CD4-positive, alpha-beta T cell treated with Interleukin-10 for 1 hour (primary cell): ENCODE measurements around the gene HSPA9.
A peak's percentile ranks its signal among the peaks of the same experiment; 100 is the strongest.

Source experiments
- DNase-seq: peaks from one replicate; pipeline ENCODE4 v3.0.0-alpha.2; 2020

The HSPA9 gene

GRCh38 chr5:138575194-138576015, at the start of gene HSPA9:
TSS of gene HSPA9 (minus strand) at chr5:138575401. CDS start at chr5:138575318, 83 bp downstream.
- DNase-seq, result peak; percentile 99

GRCh38 chr5:138623053-138623452, 47.9 kb upstream of the HSPA9 start:
- DNase-seq, result no peak

- DNase-seq, result no peak
Measured at GRCh38 chr5:138622051-138622450, 46.9 kb upstream of the HSPA9 start.

- DNase-seq, result no peak
Measured at GRCh38 chr5:138620663-138621224, 45.5 kb upstream of the HSPA9 start.

- no peak for DNase-seq
Measured at GRCh38 chr5:138616508-138616907, 41.3 kb upstream of the HSPA9 start.

DNA sequence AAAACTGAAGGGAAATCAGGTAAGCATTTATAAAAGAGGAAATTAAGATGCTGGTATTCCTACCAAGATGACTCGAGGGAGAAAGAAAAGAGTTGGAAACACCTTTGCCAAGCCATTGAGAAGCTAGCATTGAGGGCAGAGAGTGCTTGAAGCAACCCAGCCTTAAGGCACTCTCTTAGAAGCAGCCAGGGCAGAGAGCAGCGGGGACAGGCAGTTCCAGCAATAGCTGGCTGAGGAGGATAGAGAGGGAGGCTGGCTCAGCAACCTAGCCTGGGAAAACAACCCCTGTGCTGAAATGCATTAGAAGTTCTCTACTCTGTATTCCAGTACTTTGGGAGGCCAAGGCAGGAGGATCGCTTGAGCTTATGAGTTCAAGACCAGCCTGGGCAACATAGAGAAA, 40.3 kb upstream of the HSPA9 start:
- no peak for DNase-seq

- DNase-seq, result no peak
Measured at GRCh38 chr5:138611678-138612218, 36.5 kb upstream of the HSPA9 start.

DNA sequence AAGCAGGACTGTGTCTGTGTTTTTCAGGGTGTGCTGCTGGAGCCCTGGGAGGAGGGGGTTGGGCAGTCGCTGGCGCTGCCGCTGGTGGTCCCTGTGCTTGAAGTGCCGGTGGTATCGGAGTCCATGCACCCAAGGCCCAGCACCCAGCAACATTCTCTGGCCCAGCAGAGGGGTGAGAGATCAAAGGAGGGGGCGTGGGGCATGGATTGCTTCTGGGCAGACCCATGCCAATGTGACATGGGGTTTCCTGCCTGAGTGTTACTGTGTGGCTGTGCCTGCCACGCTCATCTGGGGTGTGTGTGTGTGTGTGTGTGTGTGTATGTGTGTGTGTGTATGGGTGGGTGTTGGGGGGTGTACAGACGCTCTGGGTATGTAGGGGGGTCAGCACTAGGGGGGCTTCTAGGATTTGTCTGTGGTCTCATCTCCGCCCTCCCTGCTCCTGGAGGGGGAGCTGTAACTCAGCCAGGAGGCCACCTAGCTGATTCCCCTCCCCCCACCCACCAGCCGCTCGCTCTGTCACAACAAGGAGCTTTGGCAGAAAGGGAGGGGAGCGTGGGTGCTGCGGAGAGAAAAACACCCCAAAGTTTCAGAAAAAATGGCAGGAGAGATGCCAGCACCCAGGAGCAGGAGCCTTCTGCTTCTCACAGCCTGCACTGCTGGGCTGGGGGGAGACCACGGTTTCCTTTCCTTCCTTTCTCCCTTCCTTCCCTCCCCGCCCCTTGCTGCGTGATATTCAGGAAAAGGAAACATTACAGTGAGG, 35.9 kb upstream of the HSPA9 start:
- DNase-seq, result no peak

- DNase-seq, result no peak
Measured at GRCh38 chr5:138610415-138610917, 35.3 kb upstream of the HSPA9 start.

- no peak for DNase-seq
Measured at GRCh38 chr5:138606378-138607064, 31.3 kb upstream of the HSPA9 start.

DNA sequence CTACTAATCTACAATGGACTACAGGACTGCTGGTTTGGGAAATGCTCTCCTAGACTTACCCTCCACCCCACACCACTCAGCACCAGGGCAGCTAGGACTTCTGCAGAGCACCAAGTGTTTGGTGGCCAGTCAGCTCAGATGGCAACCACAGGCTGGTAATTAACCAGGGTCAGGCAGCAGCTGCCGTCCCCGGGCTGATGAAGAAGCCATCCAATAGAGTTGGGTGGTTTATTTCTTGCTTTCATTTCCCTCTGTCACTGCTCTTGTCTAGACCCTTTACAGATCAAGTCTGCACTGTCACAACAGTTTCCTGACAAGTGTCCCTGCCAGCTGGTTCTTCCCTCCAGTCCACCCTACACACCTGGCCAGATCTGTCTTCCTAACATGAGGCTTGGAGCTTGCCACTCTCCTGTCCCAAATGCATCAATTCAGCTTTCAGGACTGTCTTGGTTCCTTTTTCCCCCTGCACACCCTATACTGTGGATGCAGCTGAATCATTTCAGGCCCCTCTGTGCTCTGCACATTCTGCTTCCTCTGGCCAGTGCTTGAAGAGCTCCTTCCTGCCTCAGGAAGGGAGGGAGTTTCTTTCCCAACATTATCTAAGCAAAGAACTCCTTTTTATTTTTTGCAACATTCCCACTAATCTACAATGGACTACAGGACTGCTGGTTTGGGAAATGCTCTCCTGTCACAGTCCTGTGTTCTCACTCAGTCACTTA, 30.2 kb upstream of the HSPA9 start:
- DNase-seq, result no peak

- no peak for DNase-seq
Measured at GRCh38 chr5:138604176-138604785, 29.1 kb upstream of the HSPA9 start.

GRCh38 chr5:138603249-138603920, 28.2 kb upstream of the HSPA9 start:
- DNase-seq, result no peak

GRCh38 chr5:138602371-138603000, 27.3 kb upstream of the HSPA9 start:
- DNase-seq, result no peak

GRCh38 chr5:138601444-138601843, 26.2 kb upstream of the HSPA9 start:
- DNase-seq, result no peak

- no peak for DNase-seq
Measured at GRCh38 chr5:138600446-138600845, 25.2 kb upstream of the HSPA9 start.

DNA sequence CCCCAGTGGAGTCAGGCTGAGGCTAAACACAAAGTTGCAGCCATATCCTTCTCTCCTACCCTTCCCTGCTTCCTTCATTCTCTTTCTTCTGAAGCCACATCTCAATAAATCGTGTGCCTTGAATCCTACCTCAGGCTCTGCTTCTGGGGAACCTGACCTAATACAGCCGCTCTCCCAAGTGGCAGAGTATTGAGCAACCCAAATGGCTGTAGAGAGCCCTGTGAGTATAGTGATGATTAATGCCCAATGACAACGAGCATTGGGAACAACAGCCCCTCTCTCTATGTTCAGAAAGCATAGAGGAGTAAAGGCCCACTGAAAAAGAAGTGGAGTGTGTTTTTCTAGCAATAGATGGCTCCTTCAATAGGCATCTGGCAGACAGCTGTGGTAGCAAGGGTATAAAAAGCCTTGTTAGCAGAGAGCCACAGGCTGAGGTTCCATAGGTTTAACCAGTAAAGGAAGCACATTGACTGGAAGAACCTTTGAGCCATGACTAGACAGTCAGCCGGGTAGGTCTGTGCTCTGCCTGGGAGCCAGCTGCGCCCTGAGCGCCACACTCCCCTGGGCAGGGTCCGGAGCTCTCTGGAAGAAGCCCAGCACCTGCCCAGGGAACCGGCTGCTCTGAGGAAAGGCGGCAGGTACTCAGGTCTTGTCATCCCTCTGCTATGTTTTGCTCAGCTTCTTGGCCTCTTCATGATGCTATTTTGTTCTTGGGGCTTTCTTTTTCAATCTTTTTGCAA, 22.6 kb upstream of the HSPA9 start:
- DNase-seq, result no peak

DNA sequence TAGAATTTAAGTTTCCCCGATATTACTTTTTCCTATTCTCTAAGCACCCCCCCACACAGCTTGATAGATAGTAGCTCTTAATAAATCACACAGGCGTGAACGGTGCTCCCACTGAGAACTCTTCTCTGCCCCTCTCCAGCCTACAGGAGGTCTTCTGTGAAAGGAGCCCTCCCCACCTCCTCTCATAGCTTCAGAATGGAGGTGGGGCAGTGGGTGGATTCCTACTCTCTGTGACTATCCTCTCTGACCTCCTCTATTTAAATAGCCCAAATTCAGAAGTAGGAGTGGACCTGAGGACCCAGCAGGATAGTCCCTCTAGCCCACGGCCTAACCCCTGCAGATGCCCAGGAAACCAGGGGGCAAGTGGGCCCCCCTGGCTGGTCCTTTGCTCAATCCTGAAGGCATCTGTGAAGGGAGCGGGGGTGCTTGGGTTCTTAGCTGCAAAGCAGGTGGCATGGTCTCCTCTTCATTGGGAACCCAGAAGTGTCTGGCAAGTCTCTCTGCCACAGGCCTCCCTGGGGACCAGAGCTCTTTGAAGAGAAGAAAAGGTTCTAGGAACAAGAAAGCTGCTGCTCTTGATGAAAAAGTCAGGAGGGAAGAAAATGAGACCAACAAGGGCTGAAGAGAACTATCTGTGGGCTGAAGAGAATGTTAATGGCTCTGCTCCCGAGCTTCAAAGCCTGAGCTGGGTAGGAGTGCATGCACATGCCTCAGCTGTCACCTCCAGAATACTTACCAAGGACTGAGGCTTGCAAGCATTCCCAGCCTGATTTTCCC, 21.1 kb upstream of the HSPA9 start:
- no peak for DNase-seq
